ENCODE results near the gene FGF11.

FGF11 gene

DNA sequence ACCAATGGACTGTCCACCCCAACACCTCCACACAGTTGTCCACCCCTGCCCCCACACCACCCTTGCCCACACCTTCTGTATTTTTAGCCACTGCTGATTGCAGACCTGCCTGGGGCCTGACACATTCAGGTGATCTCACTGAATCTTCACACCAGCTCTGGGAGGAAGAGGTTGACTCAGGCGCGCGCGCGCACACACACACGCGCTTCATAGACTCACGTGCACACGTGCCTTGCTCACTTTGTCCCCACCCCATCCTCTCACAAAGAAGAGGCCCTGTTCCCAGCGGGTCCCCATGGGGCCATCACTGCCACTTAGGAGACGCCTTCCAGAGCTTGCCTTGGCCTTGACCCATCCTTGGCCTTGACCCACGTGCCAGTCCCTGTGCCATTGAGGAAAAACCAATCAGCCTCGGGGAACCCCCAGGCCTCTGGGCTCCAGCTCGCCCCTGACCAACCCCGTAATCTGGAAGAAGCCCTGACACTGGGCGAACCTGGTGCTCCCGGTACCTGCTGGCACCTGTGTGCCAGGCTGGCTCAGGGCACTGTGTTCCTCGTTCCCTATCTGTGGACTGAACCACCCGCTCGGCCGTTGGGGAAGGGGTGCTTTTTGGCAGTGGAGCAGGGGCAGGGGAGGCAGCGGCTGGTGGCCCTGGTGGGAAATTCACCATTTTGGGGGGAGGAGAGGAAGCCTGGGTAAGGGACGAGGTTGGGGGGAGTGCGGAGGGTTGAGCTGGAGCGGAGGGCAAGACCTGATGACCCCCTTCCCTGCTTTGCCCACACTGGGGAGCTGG, 28.5 kb upstream of the FGF11 start:
- no peak overlapping the region for H3K27ac ChIP-seq (ENCODE audit: extremely low read depth, low read depth, low read length)
- ChIA-PET CTCF (interaction anchor here (0.6 to 1.2 kb wide), 3 partner anchors 13 to 55 kb away, joined by 3 to 4 read pairs (median 4); no protein-coding TSS in a partner anchor), POLR2A (interaction anchor here (1.0 kb wide), 1 partner anchor 13 kb away, joined by 6 read pairs; no protein-coding TSS in a partner anchor)
- no peak overlapping the region for H3K4me3 ChIP-seq (ENCODE audit: low read depth, low read length)
- no peaks in the 10 kb centered on the region for H3K9me3 ChIP-seq (ENCODE audit: control insufficient read depth, insufficient read depth, low read depth, low read length)
- H3K36me3 ChIP-seq (ENCODE audit: control insufficient read depth in 2 of 2, insufficient read depth in 1 of 2, low read length in 2 of 2) = peaks cover 3 to 47% of the 10 kb centered on the region in 2 experiments
- TF ChIP-seq ZNF248 (tag by site-specific recombination; IDR thresholded peaks at IDR 0.05) (no peak), EGR2 (tag by site-specific recombination; IDR thresholded peaks at IDR 0.05; ENCODE audit: low read depth) (peak; percentile 48), ZNF423 (tag by site-specific recombination; IDR thresholded peaks at IDR 0.05) (no peak), ZBTB26 (tag by site-specific recombination; optimal IDR thresholded peaks at IDR 0.05) (peak; percentile 9), HIC1 (tag by site-specific recombination; IDR thresholded peaks at IDR 0.05) (peak; percentile 63; the same call in 1 of the 2 replicates), ZNF791 (tag by site-specific recombination; IDR thresholded peaks at IDR 0.05) (no peak), ZFHX2 (tag by site-specific recombination; conservative IDR thresholded peaks at IDR 0.05) (0 out of 2 replicates have a peak, but pooled peaks have one; percentile 25), PRDM10 (tag by site-specific recombination; IDR thresholded peaks at IDR 0.05) (peak; percentile 91)
- no peaks in the 10 kb centered on the region for H3K4me1 ChIP-seq (ENCODE audit: control insufficient read depth, insufficient read depth, low read length)

DNA sequence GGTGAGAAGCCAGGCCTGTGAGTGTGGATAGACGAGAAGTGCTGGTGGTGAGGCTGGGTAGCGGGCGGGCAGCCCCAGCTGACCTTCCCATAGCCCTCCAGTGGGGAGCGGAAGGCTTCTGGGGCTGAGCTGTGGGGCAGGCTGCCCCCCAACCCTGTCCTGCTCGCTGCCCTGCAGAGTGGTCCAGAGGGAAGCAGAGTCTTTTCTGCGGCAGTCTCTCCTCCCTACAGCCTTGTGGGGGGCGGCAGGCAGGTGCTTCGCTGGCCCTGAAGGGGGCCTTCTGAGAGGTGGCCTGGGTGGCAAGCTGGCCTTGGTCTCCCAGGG, 27.9 kb upstream of the FGF11 start:
- ChIA-PET POLR2A (interaction anchor here (0.6 to 1.0 kb wide), 2 partner anchors 12 to 13 kb away, joined by 3 to 6 read pairs; no protein-coding TSS in a partner anchor), CTCF (interaction anchor here (0.6 to 1.2 kb wide), 2 partner anchors 14 to 56 kb away, joined by 3 to 4 read pairs; no protein-coding TSS in a partner anchor)
- H3K36me3 ChIP-seq (ENCODE audit: control insufficient read depth in 2 of 2, insufficient read depth in 1 of 2, low read length in 2 of 2) = peaks cover 3 to 52% of the 10 kb centered on the region in 2 experiments
- no peaks in the 10 kb centered on the region for H3K9me3 ChIP-seq (ENCODE audit: control insufficient read depth, insufficient read depth, low read depth, low read length)
- no peak overlapping the region for H3K4me3 ChIP-seq (ENCODE audit: low read depth, low read length)
- TF ChIP-seq OSR2 (tag by site-specific recombination; IDR thresholded peaks at IDR 0.05) = no peak
- TF ChIP-seq SP7 (tag by site-specific recombination; IDR thresholded peaks at IDR 0.05) = no peak
- TF ChIP-seq ZSCAN30 (tag by site-specific recombination; IDR thresholded peaks at IDR 0.05) = no peak
- TF ChIP-seq, protein P1, sequence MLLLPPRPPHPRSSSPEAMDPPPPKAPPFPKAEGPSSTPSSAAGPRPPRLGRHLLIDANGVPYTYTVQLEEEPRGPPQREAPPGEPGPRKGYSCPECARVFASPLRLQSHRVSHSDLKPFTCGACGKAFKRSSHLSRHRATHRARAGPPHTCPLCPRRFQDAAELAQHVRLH (tag by site-specific recombination; IDR thresholded peaks at IDR 0.05) = no peak
- TF ChIP-seq KLF1 (tag by site-specific recombination; IDR thresholded peaks at IDR 0.05) = no peak
- peak; percentile 45; the same call in 1 of the 2 replicates for TF ChIP-seq GLIS2 (tag by site-specific recombination; IDR thresholded peaks at IDR 0.05)
- TF ChIP-seq, protein P2, sequence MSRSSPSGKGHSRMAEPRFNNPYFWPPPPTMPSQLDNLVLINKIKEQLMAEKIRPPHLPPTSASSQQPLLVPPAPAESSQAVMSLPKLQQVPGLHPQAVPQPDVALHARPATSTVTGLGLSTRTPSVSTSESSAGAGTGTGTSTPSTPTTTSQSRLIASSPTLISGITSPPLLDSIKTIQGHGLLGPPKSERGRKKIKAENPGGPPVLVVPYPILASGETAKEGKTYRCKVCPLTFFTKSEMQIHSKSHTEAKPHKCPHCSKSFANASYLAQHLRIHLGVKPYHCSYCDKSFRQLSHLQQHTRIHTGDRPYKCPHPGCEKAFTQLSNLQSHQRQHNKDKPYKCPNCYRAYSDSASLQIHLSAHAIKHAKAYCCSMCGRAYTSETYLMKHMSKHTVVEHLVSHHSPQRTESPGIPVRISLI (tag by site-specific recombination; IDR thresholded peaks at IDR 0.05) = no peak
- TF ChIP-seq ZNF354C (tag by site-specific recombination; IDR thresholded peaks at IDR 0.05; ENCODE audit: borderline replicate concordance, low read depth) = no peak
- no peak for TF ChIP-seq ZNF549 (tag by site-specific recombination; IDR thresholded peaks at IDR 0.05)
- H3K27ac ChIP-seq (ENCODE audit: extremely low read depth, low read depth, low read length) = no peak overlapping the region
- H3K4me1 ChIP-seq (ENCODE audit: control insufficient read depth, insufficient read depth, low read length) = no peaks in the 10 kb centered on the region
